Heart right ventricle (tissue), 16 donors: ENCODE results near the gene SLC25A2. TPM values are rescaled to one million over a fixed set of nuclear protein-coding genes. Genes with fewer than 3 reads are reported as not detected.

ENCODE experiments used
- ATAC-seq, 8 donors: fragments of 200-7000 bp; cut with Tn5 transposase; one replicate each; pipeline ENCODE4 v1.9.1; 2020; ENCODE audit warnings: mild to moderate bottlenecking in 8 of 8, moderate library complexity in 8 of 8, moderate number of reproducible peaks in 1 of 8
- DNase-seq, 2 donors: peaks; one replicate each; pipeline ENCODE4 v3.0.0-alpha.2; 2020
- H3K27ac ChIP-seq, 10 donors: fragments of 200-600 bp; sonication (generic) in 2 of 10; one replicate each; pipeline versions ENCODE4 v1.5.0 to v1.8.0; 2020 to 2022; ENCODE audit warnings: mild to moderate bottlenecking in 3 of 10
- H3K27me3 ChIP-seq, 7 donors: fragments of 200-600 bp; one replicate each; pipeline ENCODE4 v1.8.0; 2021 to 2022; ENCODE audit warnings: mild to moderate bottlenecking in 2 of 7
- H3K36me3 ChIP-seq, 9 donors: fragments of 200-600 bp; sonication (generic) in 1 of 9; one replicate each; pipeline versions ENCODE4 v1.5.0 to v1.8.0; 2020 to 2022; ENCODE audit warnings: mild to moderate bottlenecking in 2 of 9
- H3K4me1 ChIP-seq, 9 donors: fragments of 200-600 bp; sonication (generic) in 1 of 9; one replicate each; pipeline versions ENCODE4 v1.5.0 to v1.8.0; 2020 to 2022; ENCODE audit warnings: mild to moderate bottlenecking in 4 of 9
- H3K4me3 ChIP-seq, 10 donors: fragments of 200-600 bp; sonication (generic) in 2 of 10; one replicate each; pipeline versions ENCODE4 v1.5.0 to v1.8.0; 2020 to 2022; ENCODE audit warnings: mild to moderate bottlenecking in 7 of 10, moderate library complexity in 2 of 10
- H3K9me3 ChIP-seq, 11 donors: fragments of 200-600 bp in 10 of 11; sonication (generic) in 2 of 11; one replicate each; pipeline versions ENCODE4 v1.5.0 to v1.8.0; 2013 to 2022; ENCODE audit warnings: mild to moderate bottlenecking in 2 of 11, control low read depth in 1 of 11, moderate library complexity in 1 of 11
- CTCF ChIP-seq, 9 donors: fragments of 200-600 bp; sonication (generic) in 2 of 9; IDR thresholded peaks; one replicate each; pipeline versions ENCODE4 v1.5.0 to v1.8.0; 2021 to 2022; ENCODE audit warnings: antibody characterized with exemption in 9 of 9, mild to moderate bottlenecking in 5 of 9, moderate library complexity in 1 of 9
- WGBS, 2 donors: extraction: QIAGEN DNeasy Blood & Tissue Kit; methylation state at CpG; one replicate each; pipeline ENCODE4 v1.1.7; 2013; ENCODE audit warnings: inconsistent platforms in 1 of 2; 5-methylcytosine and 5-hydroxymethylcytosine counted together
- intact Hi-C, 10 donors: fragments of 100-400 bp; cut with DNase I; formaldehyde crosslinking; loops; one replicate each; pipeline versions ENCODE4 v1.11.1 to v1.14.2; 2022
- polyA plus RNA-seq, 2 donors: library from polyadenylated mRNA; stranded (reverse); fragments of 200-250 nt; gene quantifications; one replicate each; pipeline ENCODE4 v1.2.3, GENCODE V29; 2013
- total RNA-seq, 10 donors: library from RNA; stranded (reverse); fragmentation: NEBNext Ultra II Directional in 3 of 10; extraction: Animal tissue kit (Norgen Biotek cat#: 25700) in 3 of 10; gene quantifications; one replicate each; pipeline versions ENCODE4 v1.2.1 to v1.2.4, GENCODE V29; 2021 to 2023
- donor health status: Arrhythmogenic right ventricular cardiomyopathy.
- donor health status: ischemic (EF 13 %, LVEDD 7.1; RV severe dilation, severe dysfunction).
- donor health status: healthy with polysubstance abuse.
- donor health status: DM: no; HTN: yes; CAD: no.
- donor health status: DM: no; HTN: no; CAD: no.
- donor health status: ischemic (EF 25% LVEDD 6.9; RV normal size, moderate dysfunction).
- donor health status: ischemic (EF 25% LVEDD 5.7; RV mildly dilated, moderate dysfunction).
- donor health status: healthy.
- donor health status: DM: yes; HTN: yes; CAD: no.
- donor health status: Ischemic cardiomyopathy.
- donor health status: ischemic (EF 35%, LVEDD 5.7; RV mildly dilated, moderate dysfunction).
- donor health status: nonischemic (EF 11% LVEDD 7.7; RV severe dilation, severe dysfunction).
- donor health status: DM: yes; HTN: yes; CAD: no.
- donor health status: PGD.
- donor health status: ischemic (EF 29% LVEDD 5.4; RV normal size, mild dysfunction).
- donor health status: nonischemic (EF 23%, LVEDD 6.1; RV moderate dilation, normal function).

The SLC25A2 gene
- total and polyA plus RNA-seq, 12 donors = 0.22 to 0.28 (median 0.28) TPM; not detected in 9

- 63 to 67% methylated on average over 5 of the region's 5 CpGs for WGBS, 2 donors
- Histone ChIP-seq H3K9me3 (peaks cover 2 to 100% (median 100%) of the 10 kb centered on the region in 11 donors), H3K4me3 (no peak overlapping the region), H3K27me3 (no peaks in the 10 kb centered on the region), H3K27ac (no peak overlapping the region), H3K4me1 (no peaks in the 10 kb centered on the region), H3K36me3 (peaks cover 0 to 64% (median 3%) of the 10 kb centered on the region in 9 donors)
- ATAC-seq (no peak), DNase-seq (no peak)
- TF ChIP-seq CTCF (IDR thresholded peaks at IDR 0.05) = no peak
- intact Hi-C loops = no loop called here
Measured at GRCh38 chr5:141260458-141261237, 43.2 kb downstream of the SLC25A2 start.

GRCh38 chr5:141258948-141259347, 44.9 kb downstream of the SLC25A2 start:
- H3K4me3 ChIP-seq = no peak overlapping the region

GRCh38 chr5:141258464-141258863, 45.4 kb downstream of the SLC25A2 start:
- no peak for ATAC-seq
- no peak for TF ChIP-seq CTCF (IDR thresholded peaks at IDR 0.05)
- Histone ChIP-seq H3K4me3 (no peak overlapping the region), H3K27me3 (no peaks in the 10 kb centered on the region), H3K9me3 (peaks cover 5 to 100% (median 100%) of the 10 kb centered on the region in 11 donors), H3K36me3 (peaks cover 0 to 57% (median 3%) of the 10 kb centered on the region in 9 donors), H3K4me1 (no peaks in the 10 kb centered on the region), H3K27ac (no peak overlapping the region)
- intact Hi-C loops = loop anchor here in 1 of 10 donors (10.0 kb wide), 1 partner anchor 56 kb away; no protein-coding TSS in a partner anchor
- no peak for DNase-seq

More at GRCh38 chr5:141258948-141259347, 44.9 kb downstream of the SLC25A2 start:
- no peak for ATAC-seq
- Histone ChIP-seq H3K9me3 (peaks cover 5 to 100% (median 100%) of the 10 kb centered on the region in 11 donors), H3K4me1 (no peaks in the 10 kb centered on the region), H3K27ac (no peak overlapping the region), H3K27me3 (no peaks in the 10 kb centered on the region), H3K36me3 (peaks cover 0 to 61% (median 3%) of the 10 kb centered on the region in 9 donors)
- DNase-seq = no peak
- TF ChIP-seq CTCF (IDR thresholded peaks at IDR 0.05) = no peak
- intact Hi-C loops = loop anchor here in 1 of 10 donors (10.0 kb wide), 1 partner anchor 56 kb away; no protein-coding TSS in a partner anchor

Other genes starting within 250 kb of the SLC25A2 start
Only the 30 nearest of the 38 such genes appear.
- gene PCDHB7, start 131.4 kb downstream of the SLC25A2 start, total RNA-seq = 1 to 10 TPM in 3 of 10 donors, under 1 TPM in 7; 0.17 to 1.2 (median 0.76) TPM
- gene PCDHB7, start 131.4 kb downstream of the SLC25A2 start, polyA plus RNA-seq = under 1 TPM; 0.22 to 0.35 TPM
- gene PCDHB8, start 126.3 kb downstream of the SLC25A2 start, total RNA-seq = 1 to 10 TPM in 8 of 10 donors, under 1 TPM in 2; 0.60 to 5.8 (median 2.0) TPM
- gene PCDHB8, start 126.3 kb downstream of the SLC25A2 start, polyA plus RNA-seq = under 1 TPM; 0.29 to 0.46 TPM
- gene PCDHB16, start 121.7 kb downstream of the SLC25A2 start, total RNA-seq = 1 to 10 TPM in 9 of 10 donors, under 1 TPM in 1; 0.98 to 3.7 (median 2.1) TPM
- 1 to 10 TPM in 1 of 2 donors, under 1 TPM in 1; 0.62 to 1.4 TPM for gene PCDHB16, start 121.7 kb downstream of the SLC25A2 start, polyA plus RNA-seq
- 1 to 10 TPM in 5 of 10 donors, under 1 TPM in 5; 0.34 to 3.4 (median 1.1) TPM for gene PCDHB9, start 116.9 kb downstream of the SLC25A2 start, total RNA-seq
- under 1 TPM; 0.25 to 0.59 TPM for gene PCDHB9, start 116.9 kb downstream of the SLC25A2 start, polyA plus RNA-seq
- gene PCDHB10, start 111.7 kb downstream of the SLC25A2 start, total RNA-seq = 1 to 10 TPM in 3 of 10 donors, under 1 TPM in 7; 0.28 to 1.3 (median 0.68) TPM
- gene PCDHB10, start 111.7 kb downstream of the SLC25A2 start, polyA plus RNA-seq = under 1 TPM; 0.42 to 0.59 TPM
- gene PCDHB11, start 104.4 kb downstream of the SLC25A2 start, total RNA-seq = 1 to 10 TPM in 7 of 10 donors, under 1 TPM in 3; 0.64 to 2.8 (median 1.4) TPM
- under 1 TPM; 0.26 to 0.37 TPM for gene PCDHB11, start 104.4 kb downstream of the SLC25A2 start, polyA plus RNA-seq
- 1 to 10 TPM in 6 of 10 donors, under 1 TPM in 4; 0.79 to 1.7 (median 1.1) TPM for gene PCDHB12, start 95.3 kb downstream of the SLC25A2 start, total RNA-seq
- under 1 TPM; 0.51 to 0.58 TPM for gene PCDHB12, start 95.3 kb downstream of the SLC25A2 start, polyA plus RNA-seq
- gene PCDHB13, start 90.1 kb downstream of the SLC25A2 start, total RNA-seq = 1 to 10 TPM; 2.7 to 5.4 (median 3.6) TPM
- 1 to 10 TPM; 1.0 to 1.3 TPM for gene PCDHB13, start 90.1 kb downstream of the SLC25A2 start, polyA plus RNA-seq
- gene PCDHB14, start 80.7 kb downstream of the SLC25A2 start, total RNA-seq = 1 to 10 TPM; 1.4 to 9.0 (median 4.2) TPM
- 1 to 10 TPM; 1.2 to 2.2 TPM for gene PCDHB14, start 80.7 kb downstream of the SLC25A2 start, polyA plus RNA-seq
- 10 to 100 TPM in 2 of 10 donors, 1 to 10 TPM in 8; 3.3 to 10.5 (median 5.2) TPM for gene PCDHB15, start 58.7 kb downstream of the SLC25A2 start, total RNA-seq
- 1 to 10 TPM; 2.3 to 3.4 TPM for gene PCDHB15, start 58.7 kb downstream of the SLC25A2 start, polyA plus RNA-seq
- gene TAF7, start 16.7 kb upstream of the SLC25A2 start, total RNA-seq = 100 to 1,000 TPM in 8 of 10 donors, 10 to 100 TPM in 2; 93.4 to 111 (median 107) TPM
- gene TAF7, start 16.7 kb upstream of the SLC25A2 start, polyA plus RNA-seq = 10 to 100 TPM; 33.1 to 89.9 TPM
- gene PCDHGA1, start 26.5 kb upstream of the SLC25A2 start, total RNA-seq = 1 to 10 TPM; 2.1 to 5.0 (median 2.8) TPM
- 1 to 10 TPM in 1 of 2 donors, under 1 TPM in 1; 0.57 to 1.5 TPM for gene PCDHGA1, start 26.5 kb upstream of the SLC25A2 start, polyA plus RNA-seq
- gene PCDHGA2, start 34.7 kb upstream of the SLC25A2 start, total RNA-seq = 10 to 100 TPM in 6 of 10 donors, 1 to 10 TPM in 4; 7.0 to 15.3 (median 12.2) TPM
- 1 to 10 TPM; 1.6 to 2.0 TPM for gene PCDHGA2, start 34.7 kb upstream of the SLC25A2 start, polyA plus RNA-seq
- gene PCDHGA3, start 39.8 kb upstream of the SLC25A2 start, total RNA-seq = 10 to 100 TPM; 10.0 to 21.0 (median 15.2) TPM
- gene PCDHGA3, start 39.8 kb upstream of the SLC25A2 start, polyA plus RNA-seq = 1 to 10 TPM; 1.3 to 7.5 TPM
- gene PCDHGB1, start 46.0 kb upstream of the SLC25A2 start, total RNA-seq = 10 to 100 TPM in 3 of 10 donors, 1 to 10 TPM in 7; 5.2 to 13.2 (median 9.0) TPM
- 1 to 10 TPM in 1 of 2 donors, under 1 TPM in 1; 0.19 to 7.2 TPM for gene PCDHGB1, start 46.0 kb upstream of the SLC25A2 start, polyA plus RNA-seq
- gene PCDHGA4, start 51.0 kb upstream of the SLC25A2 start, total RNA-seq = 10 to 100 TPM in 8 of 10 donors, 1 to 10 TPM in 2; 7.4 to 16.0 (median 10.5) TPM
- gene PCDHGA4, start 51.0 kb upstream of the SLC25A2 start, polyA plus RNA-seq = 1 to 10 TPM in 1 of 2 donors, under 1 TPM in 1; 0.70 to 4.8 TPM
- 10 to 100 TPM in 7 of 10 donors, 1 to 10 TPM in 3; 8.2 to 17.0 (median 11.5) TPM for gene PCDHGB2, start 55.9 kb upstream of the SLC25A2 start, total RNA-seq
- gene PCDHGB2, start 55.9 kb upstream of the SLC25A2 start, polyA plus RNA-seq = 1 to 10 TPM in 1 of 2 donors, under 1 TPM in 1; 0.64 to 5.2 TPM
- gene PCDHGA5, start 60.1 kb upstream of the SLC25A2 start, total RNA-seq = 1 to 10 TPM; 5.5 to 9.7 (median 7.1) TPM
- gene PCDHGA5, start 60.1 kb upstream of the SLC25A2 start, polyA plus RNA-seq = 1 to 10 TPM in 1 of 2 donors, under 1 TPM in 1; 0.59 to 5.3 TPM
- 10 to 100 TPM in 3 of 10 donors, 1 to 10 TPM in 7; 7.0 to 14.0 (median 9.3) TPM for gene PCDHGB3, start 66.2 kb upstream of the SLC25A2 start, total RNA-seq
- gene PCDHGB3, start 66.2 kb upstream of the SLC25A2 start, polyA plus RNA-seq = 1 to 10 TPM in 1 of 2 donors, under 1 TPM in 1; 0.39 to 5.1 TPM
- 10 to 100 TPM in 1 of 10 donors, 1 to 10 TPM in 9; 5.4 to 10.6 (median 8.1) TPM for gene PCDHGA6, start 69.8 kb upstream of the SLC25A2 start, total RNA-seq
- gene PCDHGA6, start 69.8 kb upstream of the SLC25A2 start, polyA plus RNA-seq = 1 to 10 TPM; 1.2 to 9.4 TPM
- 10 to 100 TPM in 1 of 10 donors, 1 to 10 TPM in 9; 5.9 to 11.5 (median 8.1) TPM for gene PCDHGA7, start 78.7 kb upstream of the SLC25A2 start, total RNA-seq
- gene PCDHGA7, start 78.7 kb upstream of the SLC25A2 start, polyA plus RNA-seq = 1 to 10 TPM in 1 of 2 donors, under 1 TPM in 1; 0.54 to 6.4 TPM
- 10 to 100 TPM in 1 of 10 donors, 1 to 10 TPM in 9; 5.1 to 10.9 (median 7.3) TPM for gene PCDHGB4, start 83.6 kb upstream of the SLC25A2 start, total RNA-seq
- gene PCDHGB4, start 83.6 kb upstream of the SLC25A2 start, polyA plus RNA-seq = 1 to 10 TPM in 1 of 2 donors, under 1 TPM in 1; 0.96 to 3.3 TPM
- 10 to 100 TPM in 1 of 10 donors, 1 to 10 TPM in 9; 7.2 to 11.2 (median 8.7) TPM for gene PCDHGA8, start 88.6 kb upstream of the SLC25A2 start, total RNA-seq
- gene PCDHGA8, start 88.6 kb upstream of the SLC25A2 start, polyA plus RNA-seq = 1 to 10 TPM in 1 of 2 donors, under 1 TPM in 1; 0.28 to 3.7 TPM
- 10 to 100 TPM in 2 of 10 donors, 1 to 10 TPM in 8; 6.6 to 12.1 (median 8.2) TPM for gene PCDHGB5, start 93.9 kb upstream of the SLC25A2 start, total RNA-seq
- gene PCDHGB5, start 93.9 kb upstream of the SLC25A2 start, polyA plus RNA-seq = 1 to 10 TPM; 1.6 to 3.8 TPM
- gene PCDHGA9, start 98.7 kb upstream of the SLC25A2 start, total RNA-seq = 1 to 10 TPM; 4.0 to 8.3 (median 6.0) TPM
- gene PCDHGA9, start 98.7 kb upstream of the SLC25A2 start, polyA plus RNA-seq = 1 to 10 TPM in 1 of 2 donors, under 1 TPM in 1; 0.55 to 7.1 TPM
- 10 to 100 TPM in 1 of 10 donors, 1 to 10 TPM in 9; 4.6 to 10.2 (median 6.6) TPM for gene PCDHGB6, start 104.0 kb upstream of the SLC25A2 start, total RNA-seq
- gene PCDHGB6, start 104.0 kb upstream of the SLC25A2 start, polyA plus RNA-seq = 1 to 10 TPM; 1.1 to 5.8 TPM
- 1 to 10 TPM; 4.3 to 7.8 (median 6.7) TPM for gene PCDHGA10, start 108.9 kb upstream of the SLC25A2 start, total RNA-seq
- gene PCDHGA10, start 108.9 kb upstream of the SLC25A2 start, polyA plus RNA-seq = 1 to 10 TPM in 1 of 2 donors, under 1 TPM in 1; 0.52 to 3.4 TPM
- 10 to 100 TPM in 8 of 10 donors, 1 to 10 TPM in 2; 5.9 to 12.6 (median 10.5) TPM for gene PCDHGB7, start 113.6 kb upstream of the SLC25A2 start, total RNA-seq
- 1 to 10 TPM; 1.9 to 5.6 TPM for gene PCDHGB7, start 113.6 kb upstream of the SLC25A2 start, polyA plus RNA-seq
- 1 to 10 TPM; 3.3 to 8.5 (median 5.4) TPM for gene PCDHGA11, start 117.0 kb upstream of the SLC25A2 start, total RNA-seq
- gene PCDHGA11, start 117.0 kb upstream of the SLC25A2 start, polyA plus RNA-seq = 1 to 10 TPM in 1 of 2 donors, under 1 TPM in 1; 0.74 to 7.2 TPM
- gene PCDHGA12, start 126.5 kb upstream of the SLC25A2 start, total RNA-seq = 1 to 10 TPM; 5.4 to 9.2 (median 6.1) TPM
- gene PCDHGA12, start 126.5 kb upstream of the SLC25A2 start, polyA plus RNA-seq = 1 to 10 TPM; 1.6 to 5.3 TPM